ENCODE data around the gene TDRD9.

Gene TDRD9

DNA sequence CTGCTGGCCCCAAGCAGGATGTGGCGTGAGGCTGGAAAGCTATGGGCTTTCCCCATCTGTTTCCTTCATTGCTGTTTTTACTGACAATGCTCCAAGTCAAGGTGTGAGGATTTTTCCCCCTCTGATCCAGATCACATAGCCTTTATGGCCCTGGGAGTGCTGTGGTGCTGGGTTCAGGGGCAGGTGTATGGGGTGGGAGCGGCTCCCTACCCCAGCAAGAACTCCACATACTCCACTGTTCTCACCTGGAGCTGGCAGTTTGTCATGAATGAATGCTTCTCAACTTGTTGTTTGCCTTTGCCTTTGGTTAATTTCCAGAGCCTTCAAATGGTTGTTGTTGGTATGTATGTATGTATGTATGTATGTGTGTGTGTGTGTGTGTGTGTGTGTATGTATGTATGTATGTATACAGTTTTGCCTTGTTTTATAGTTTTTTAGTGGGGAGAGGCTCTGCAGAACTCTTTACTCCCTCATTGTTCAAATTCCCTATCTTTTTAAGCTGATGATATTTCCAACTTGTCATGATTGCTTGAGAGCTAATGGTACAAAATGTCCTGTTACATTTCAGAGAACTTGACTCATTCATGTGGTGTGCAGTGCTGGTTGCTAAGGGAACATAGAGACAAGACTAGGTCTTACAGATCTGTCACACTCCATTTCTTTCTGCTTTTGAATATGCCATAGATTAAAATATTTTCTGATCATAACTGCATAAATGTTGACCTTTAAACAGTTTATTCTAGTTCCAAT, 120.7 kb downstream of the TDRD9 start:
- peaks cover 15% of the 10 kb centered on the region for H3K4me1 ChIP-seq (ENCODE audit: control insufficient read depth, insufficient read depth, low read length, unreplicated experiment)
- peak overlapping the region; percentile 71 for H3K27ac ChIP-seq (ENCODE audit: low read depth, low read length)
- no peak overlapping the region for H3K4me3 ChIP-seq (ENCODE audit: low read depth, low read length)
- no peak overlapping the region for H2AFZ ChIP-seq (ENCODE audit: low read length, unreplicated experiment)
- H3K27me3 ChIP-seq (ENCODE audit: insufficient read depth, low read length), result no peaks in the 10 kb centered on the region; the same call in 1 of the 2 replicates
- no peaks in the 10 kb centered on the region for H3K36me3 ChIP-seq (ENCODE audit: insufficient read depth, low read length)
- H3K79me2 ChIP-seq (ENCODE audit: control insufficient read depth, insufficient read depth, low read length, unreplicated experiment), result no peaks in the 10 kb centered on the region

DNA sequence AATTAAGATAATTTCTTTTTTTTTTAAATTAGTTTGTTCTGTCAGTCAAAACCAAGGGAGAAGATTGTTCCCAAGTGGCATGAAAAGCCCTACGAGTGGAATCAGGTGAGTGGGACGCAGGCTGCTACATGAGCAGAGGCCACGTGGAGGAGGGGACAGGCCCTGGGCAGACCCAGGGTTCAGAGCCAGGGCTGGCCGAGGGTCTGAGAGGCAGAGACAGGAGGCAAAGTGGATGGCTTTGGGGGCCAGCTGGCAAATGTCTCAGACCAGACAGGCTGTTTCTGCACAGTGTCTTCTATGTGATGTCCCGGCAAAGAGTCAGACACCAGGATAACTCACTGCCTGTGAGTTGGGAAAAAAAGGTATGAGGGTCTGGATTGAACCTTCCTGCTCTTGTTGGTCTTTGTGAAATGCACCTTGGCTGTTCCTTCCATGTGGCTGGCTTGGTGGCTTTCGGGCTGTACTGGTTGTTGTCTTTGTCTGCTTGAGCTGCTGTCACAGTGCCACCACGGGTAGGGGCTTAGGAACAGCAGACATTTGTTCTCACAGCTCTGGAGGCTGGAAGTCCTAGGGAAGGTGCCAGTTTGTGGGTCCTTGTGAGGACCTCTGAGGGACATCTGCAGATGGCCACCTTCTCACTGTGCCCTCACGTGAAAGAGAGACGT, 121.5 kb downstream of the TDRD9 start:
- no peak overlapping the region for H3K4me3 ChIP-seq (ENCODE audit: low read depth, low read length)
- H3K4me1 ChIP-seq (ENCODE audit: control insufficient read depth, insufficient read depth, low read length, unreplicated experiment), result peaks cover 15% of the 10 kb centered on the region
- H3K36me3 ChIP-seq (ENCODE audit: insufficient read depth, low read length), result no peaks in the 10 kb centered on the region
- H2AFZ ChIP-seq (ENCODE audit: low read length, unreplicated experiment), result no peak overlapping the region
- peak overlapping the region; percentile 71; the same call in 1 of the 2 replicates for H3K27ac ChIP-seq (ENCODE audit: low read depth, low read length)
- no peaks in the 10 kb centered on the region for H3K79me2 ChIP-seq (ENCODE audit: control insufficient read depth, insufficient read depth, low read length, unreplicated experiment)
- peaks cover 5% of the 10 kb centered on the region for H3K27me3 ChIP-seq (ENCODE audit: insufficient read depth, low read length)

- H3K36me3 ChIP-seq (ENCODE audit: insufficient read depth, low read length), result no peaks in the 10 kb centered on the region
- peaks cover 17% of the 10 kb centered on the region for H3K27me3 ChIP-seq (ENCODE audit: insufficient read depth, low read length)
- H3K4me1 ChIP-seq (ENCODE audit: control insufficient read depth, insufficient read depth, low read length, unreplicated experiment), result peaks cover 15% of the 10 kb centered on the region
- H3K79me2 ChIP-seq (ENCODE audit: control insufficient read depth, insufficient read depth, low read length, unreplicated experiment), result no peaks in the 10 kb centered on the region
- no peak overlapping the region for H2AFZ ChIP-seq (ENCODE audit: low read length, unreplicated experiment)
- no peak overlapping the region for H3K27ac ChIP-seq (ENCODE audit: low read depth, low read length)
- H3K4me3 ChIP-seq (ENCODE audit: low read depth, low read length), result no peak overlapping the region
Observed at GRCh38 chr14:104051092-104051813, 123.0 kb downstream of the TDRD9 start.

DNA sequence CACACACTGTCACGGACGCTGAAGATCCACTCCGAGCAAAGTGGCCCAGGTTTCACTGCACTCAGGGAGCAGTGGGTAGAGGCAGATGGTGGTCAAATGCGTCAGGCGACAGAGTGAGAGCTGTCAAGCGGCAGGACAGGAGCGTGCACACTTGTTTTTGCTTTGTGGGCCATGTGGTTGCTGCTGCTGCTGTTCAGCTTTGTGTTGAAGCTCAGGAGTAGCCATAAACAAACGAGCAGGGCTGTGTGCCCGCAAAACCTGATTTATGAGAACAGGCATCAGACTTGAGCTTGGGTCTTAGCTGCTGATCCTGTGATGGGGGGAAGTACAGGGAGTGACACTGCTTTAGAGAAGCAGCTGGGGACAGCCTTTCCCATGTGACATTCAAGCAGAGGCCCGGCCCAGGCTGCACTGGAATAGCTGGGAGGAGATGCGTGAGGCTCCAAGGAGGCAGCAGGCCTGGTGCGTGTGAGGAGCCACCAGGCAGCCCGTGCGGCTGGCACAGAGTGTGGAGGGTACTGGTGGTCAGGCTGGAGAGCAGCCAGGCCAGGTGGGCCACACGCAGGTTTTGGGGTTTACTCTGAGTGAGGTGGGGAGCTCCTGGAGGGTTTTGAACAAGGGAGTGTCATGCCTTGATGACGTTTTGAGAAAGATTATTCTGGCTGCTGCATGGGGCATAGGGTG, 126.1 kb downstream of the TDRD9 start:
- peaks cover 8% of the 10 kb centered on the region for H3K4me1 ChIP-seq (ENCODE audit: control insufficient read depth, insufficient read depth, low read length, unreplicated experiment)
- no peak overlapping the region for H3K27ac ChIP-seq (ENCODE audit: low read depth, low read length)
- H3K4me3 ChIP-seq (ENCODE audit: low read depth, low read length), result no peak overlapping the region
- H3K79me2 ChIP-seq (ENCODE audit: control insufficient read depth, insufficient read depth, low read length, unreplicated experiment), result no peaks in the 10 kb centered on the region
- H3K36me3 ChIP-seq (ENCODE audit: insufficient read depth, low read length), result no peaks in the 10 kb centered on the region
- no peak overlapping the region for H2AFZ ChIP-seq (ENCODE audit: low read length, unreplicated experiment)
- H3K27me3 ChIP-seq (ENCODE audit: insufficient read depth, low read length), result peaks cover 46% of the 10 kb centered on the region

DNA sequence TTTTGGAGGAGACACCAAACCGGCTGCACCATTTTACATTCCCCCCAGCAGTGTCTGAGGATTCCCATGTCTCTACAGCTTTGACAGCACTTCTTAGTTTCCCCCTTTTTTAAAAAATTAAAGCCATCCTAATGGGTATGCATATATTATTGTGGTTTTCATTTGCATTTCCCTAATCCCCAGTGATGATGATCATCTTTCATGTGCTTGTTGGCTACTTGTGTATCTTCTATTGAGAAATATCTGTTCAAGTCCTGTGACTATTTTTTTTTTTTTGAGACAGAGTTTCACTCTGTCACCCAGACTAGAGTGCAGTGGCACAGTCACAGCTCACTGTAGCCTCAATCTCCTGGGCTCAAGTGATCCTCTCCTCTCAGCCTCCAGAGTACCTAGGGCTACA, 134.0 kb downstream of the TDRD9 start:
- Histone ChIP-seq H3K36me3 (ENCODE audit: insufficient read depth, low read length) (no peaks in the 10 kb centered on the region), H3K79me2 (ENCODE audit: control insufficient read depth, insufficient read depth, low read length, unreplicated experiment) (no peaks in the 10 kb centered on the region), H3K4me1 (ENCODE audit: control insufficient read depth, insufficient read depth, low read length, unreplicated experiment) (no peaks in the 10 kb centered on the region), H3K4me3 (ENCODE audit: low read depth, low read length) (no peak overlapping the region), H3K27me3 (ENCODE audit: insufficient read depth, low read length) (peaks cover 70% of the 10 kb centered on the region), H2AFZ (ENCODE audit: low read length, unreplicated experiment) (no peak overlapping the region), H3K27ac (ENCODE audit: low read depth, low read length) (no peak overlapping the region)

- Histone ChIP-seq H3K36me3 (ENCODE audit: insufficient read depth, low read length) (no peaks in the 10 kb centered on the region), H2AFZ (ENCODE audit: low read length, unreplicated experiment) (no peak overlapping the region), H3K4me1 (ENCODE audit: control insufficient read depth, insufficient read depth, low read length, unreplicated experiment) (no peaks in the 10 kb centered on the region), H3K4me3 (ENCODE audit: low read depth, low read length) (no peak overlapping the region), H3K79me2 (ENCODE audit: control insufficient read depth, insufficient read depth, low read length, unreplicated experiment) (no peaks in the 10 kb centered on the region), H3K27ac (ENCODE audit: low read depth, low read length) (no peak overlapping the region), H3K27me3 (ENCODE audit: insufficient read depth, low read length) (peaks cover 72% of the 10 kb centered on the region)
Observed at GRCh38 chr14:104064003-104064402, 135.7 kb downstream of the TDRD9 start.

DNA sequence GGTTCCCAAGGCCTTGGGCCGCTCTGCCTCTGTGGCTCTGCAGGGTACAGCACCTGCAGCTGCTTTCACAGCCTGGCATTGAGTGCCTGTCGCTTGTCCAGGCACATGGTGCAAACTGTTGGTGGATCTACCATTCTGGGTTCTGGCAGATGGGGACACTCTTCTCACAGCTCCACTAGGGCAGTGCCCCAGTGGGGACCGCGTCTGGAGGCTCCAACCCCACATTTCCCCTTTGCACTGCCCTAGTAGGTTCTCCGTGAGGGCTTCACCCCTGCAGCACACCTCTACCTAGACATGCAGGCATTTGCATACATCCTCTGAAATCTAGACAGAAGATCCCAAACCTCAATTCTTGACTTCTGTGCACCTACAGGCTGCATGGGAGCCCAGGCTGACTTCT, 138.0 kb downstream of the TDRD9 start:
- H3K36me3 ChIP-seq (ENCODE audit: insufficient read depth, low read length), result no peaks in the 10 kb centered on the region
- peaks cover 77% of the 10 kb centered on the region for H3K27me3 ChIP-seq (ENCODE audit: insufficient read depth, low read length)
- H3K79me2 ChIP-seq (ENCODE audit: control insufficient read depth, insufficient read depth, low read length, unreplicated experiment), result no peaks in the 10 kb centered on the region
- H3K4me1 ChIP-seq (ENCODE audit: control insufficient read depth, insufficient read depth, low read length, unreplicated experiment), result no peaks in the 10 kb centered on the region
- no peak overlapping the region for H3K27ac ChIP-seq (ENCODE audit: low read depth, low read length)
- H3K4me3 ChIP-seq (ENCODE audit: low read depth, low read length), result no peak overlapping the region
- H2AFZ ChIP-seq (ENCODE audit: low read length, unreplicated experiment), result no peak overlapping the region

DNA sequence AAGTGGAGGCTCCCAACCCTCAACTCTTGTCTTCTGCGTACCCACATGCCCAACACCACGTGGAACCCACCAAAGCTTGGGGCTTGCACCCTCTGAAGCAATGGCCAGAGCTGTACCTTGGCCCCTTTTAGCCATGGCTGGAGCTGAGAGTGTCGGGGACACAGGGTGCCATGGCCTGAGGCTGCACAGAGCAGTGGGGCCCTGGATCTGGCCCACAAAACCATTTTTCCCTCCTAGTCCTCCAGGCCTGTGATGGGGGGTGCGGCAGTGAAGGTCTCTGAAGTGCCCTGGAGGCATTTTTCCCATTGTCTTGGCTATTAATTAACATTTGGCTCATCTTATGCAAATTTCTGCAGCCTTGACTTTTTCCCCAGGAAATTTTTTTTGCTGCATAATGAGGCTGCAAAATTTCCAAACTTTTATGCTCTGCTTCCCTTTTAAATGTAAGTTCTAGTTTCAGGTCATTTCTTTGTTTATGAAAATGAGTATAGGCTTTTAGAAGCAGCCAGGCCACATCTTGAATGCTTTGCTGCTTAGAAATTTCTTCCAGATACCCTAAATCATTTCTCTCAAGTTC, 138.6 kb downstream of the TDRD9 start:
- Histone ChIP-seq H3K4me3 (ENCODE audit: low read depth, low read length) (no peak overlapping the region), H2AFZ (ENCODE audit: low read length, unreplicated experiment) (no peak overlapping the region), H3K36me3 (ENCODE audit: insufficient read depth, low read length) (no peaks in the 10 kb centered on the region), H3K79me2 (ENCODE audit: control insufficient read depth, insufficient read depth, low read length, unreplicated experiment) (no peaks in the 10 kb centered on the region), H3K27me3 (ENCODE audit: insufficient read depth, low read length) (peaks cover 72% of the 10 kb centered on the region), H3K4me1 (ENCODE audit: control insufficient read depth, insufficient read depth, low read length, unreplicated experiment) (no peaks in the 10 kb centered on the region), H3K27ac (ENCODE audit: low read depth, low read length) (no peak overlapping the region)

GRCh38 chr14:104069541-104069940, 141.3 kb downstream of the TDRD9 start:
- H3K79me2 ChIP-seq (ENCODE audit: control insufficient read depth, insufficient read depth, low read length, unreplicated experiment), result no peaks in the 10 kb centered on the region
- H3K4me1 ChIP-seq (ENCODE audit: control insufficient read depth, insufficient read depth, low read length, unreplicated experiment), result no peaks in the 10 kb centered on the region
- H3K27ac ChIP-seq (ENCODE audit: low read depth, low read length), result no peak overlapping the region

DNA sequence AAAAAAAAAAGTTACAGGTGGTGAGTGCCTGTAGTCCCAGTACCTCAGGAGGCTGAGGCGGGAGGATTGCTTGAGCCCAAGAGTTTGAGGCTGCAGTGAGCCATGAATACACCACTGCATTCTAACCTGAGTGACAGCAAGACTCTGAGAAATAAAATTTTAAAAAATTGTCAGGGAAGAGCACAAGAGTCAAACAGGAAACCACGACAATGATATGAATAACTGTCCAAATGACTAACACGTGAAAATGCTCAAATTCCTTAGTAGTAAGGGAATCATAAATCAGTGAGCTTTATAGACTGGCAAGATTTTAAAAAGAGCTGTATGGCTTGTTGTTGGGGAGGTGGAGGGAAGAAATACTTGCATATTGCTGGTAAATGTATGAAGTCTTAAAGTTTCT, 144.3 kb downstream of the TDRD9 start:
- no peaks in the 10 kb centered on the region for H3K4me1 ChIP-seq (ENCODE audit: control insufficient read depth, insufficient read depth, low read length, unreplicated experiment)
- H3K4me3 ChIP-seq (ENCODE audit: low read depth, low read length), result no peak overlapping the region
- no peaks in the 10 kb centered on the region for H3K36me3 ChIP-seq (ENCODE audit: insufficient read depth, low read length)
- no peak overlapping the region for H2AFZ ChIP-seq (ENCODE audit: low read length, unreplicated experiment)
- peaks cover 49% of the 10 kb centered on the region for H3K27me3 ChIP-seq (ENCODE audit: insufficient read depth, low read length)
- no peak overlapping the region for H3K27ac ChIP-seq (ENCODE audit: low read depth, low read length)
- no peaks in the 10 kb centered on the region for H3K79me2 ChIP-seq (ENCODE audit: control insufficient read depth, insufficient read depth, low read length, unreplicated experiment)

More at GRCh38 chr14:104069541-104069940, 141.3 kb downstream of the TDRD9 start:
- Histone ChIP-seq H3K4me3 (ENCODE audit: low read depth, low read length) (no peak overlapping the region), H3K36me3 (ENCODE audit: insufficient read depth, low read length) (no peaks in the 10 kb centered on the region), H2AFZ (ENCODE audit: low read length, unreplicated experiment) (no peak overlapping the region), H3K27me3 (ENCODE audit: insufficient read depth, low read length) (peaks cover 64% of the 10 kb centered on the region)

All from ACC112 (cell line).